HUES64 (cell line): ENCODE data around the gene COL5A1.

ENCODE experiments used
- H3K27ac ChIP-seq: 2 replicates; pipeline ENCODE4 v1.7.0; 2013; ENCODE audit warnings: low read depth, low read length, inconsistent platforms
- H3K27me3 ChIP-seq: 2 replicates; pipeline ENCODE4 v1.6.1; 2013; ENCODE audit warnings: mild to moderate bottlenecking, low read length; ENCODE audit not compliant: insufficient read depth
- H3K36me3 ChIP-seq: 2 replicates; pipeline ENCODE4 v1.6.1; 2013; ENCODE audit warnings: mild to moderate bottlenecking, low read length; ENCODE audit not compliant: insufficient read depth
- H3K4me1 ChIP-seq: 2 replicates; pipeline ENCODE4 v1.6.1; 2013; ENCODE audit warnings: mild to moderate bottlenecking, low read length, moderate library complexity; ENCODE audit not compliant: insufficient read depth
- H3K4me3 ChIP-seq: 2 replicates; pipeline ENCODE4 v1.5.1; 2013; ENCODE audit warnings: mild to moderate bottlenecking, low read length, moderate library complexity
- H3K9ac ChIP-seq: 2 replicates; pipeline ENCODE4 v1.6.1; 2013; ENCODE audit warnings: mild to moderate bottlenecking, low read depth, low read length
- H3K9me3 ChIP-seq: 2 replicates; pipeline ENCODE4 v1.6.1; 2013; ENCODE audit warnings: low read depth, low read length; ENCODE audit not compliant: insufficient read depth
- WGBS: fragments of 150-250, 120-280 bp; methylation state at CpG from one replicate; pipeline ENCODE4 v1.1.7; 2013; ENCODE audit warnings: missing lambda C conversion rate; 5-methylcytosine and 5-hydroxymethylcytosine counted together

COL5A1 gene

GRCh38 chr9:134887686-134888602 is 246.3 kb downstream of the COL5A1 start:
- Histone ChIP-seq H3K27ac (no peak overlapping the region), H3K36me3 (no peaks in the 10 kb centered on the region), H3K4me1 (no peaks in the 10 kb centered on the region), H3K9me3 (no peaks in the 10 kb centered on the region), H3K27me3 (no peaks in the 10 kb centered on the region), H3K4me3 (no peak overlapping the region), H3K9ac (no peak overlapping the region)
- WGBS, result 89% methylated on average over 27 of the region's 27 CpGs

GRCh38 chr9:134888603-134889190 is 247.1 kb downstream of the COL5A1 start:
- Histone ChIP-seq H3K4me3 (no peak overlapping the region), H3K27me3 (no peaks in the 10 kb centered on the region), H3K36me3 (no peaks in the 10 kb centered on the region), H3K27ac (no peak overlapping the region), H3K4me1 (no peaks in the 10 kb centered on the region), H3K9ac (no peak overlapping the region), H3K9me3 (no peaks in the 10 kb centered on the region)
- 93% methylated on average over 14 of the region's 14 CpGs for WGBS

- H3K4me1 ChIP-seq, result no peaks in the 10 kb centered on the region
- no peak overlapping the region for H3K4me3 ChIP-seq
- no peak overlapping the region for H3K27ac ChIP-seq
- no peaks in the 10 kb centered on the region for H3K36me3 ChIP-seq
- no peaks in the 10 kb centered on the region for H3K27me3 ChIP-seq
- 94% methylated on average over 10 of the region's 10 CpGs for WGBS
- peaks cover 4% of the 10 kb centered on the region for H3K9me3 ChIP-seq
- no peak overlapping the region for H3K9ac ChIP-seq
Observed at GRCh38 chr9:134889386-134890154, 248.0 kb downstream of the COL5A1 start.

GRCh38 chr9:134890155-134890495 is 248.5 kb downstream of the COL5A1 start:
- no peak overlapping the region for H3K4me3 ChIP-seq
- H3K27me3 ChIP-seq, result no peaks in the 10 kb centered on the region
- no peaks in the 10 kb centered on the region for H3K36me3 ChIP-seq
- WGBS, result 84% methylated on average over 5 of the region's 5 CpGs
- H3K27ac ChIP-seq, result no peak overlapping the region
- peaks cover 10% of the 10 kb centered on the region for H3K9me3 ChIP-seq
- H3K9ac ChIP-seq, result no peak overlapping the region
- H3K4me1 ChIP-seq, result no peaks in the 10 kb centered on the region

GRCh38 chr9:134891053-134891452 is 249.4 kb downstream of the COL5A1 start:
- peaks cover 13% of the 10 kb centered on the region for H3K9me3 ChIP-seq
- WGBS, result 95% methylated on average over 8 of the region's 8 CpGs
- H3K4me1 ChIP-seq, result no peaks in the 10 kb centered on the region

GRCh38 chr9:134891713-134892112 is 250.1 kb downstream of the COL5A1 start:
- 92% methylated on average over 5 of the region's 5 CpGs for WGBS
- Histone ChIP-seq H3K36me3 (no peaks in the 10 kb centered on the region), H3K4me3 (no peak overlapping the region), H3K4me1 (no peaks in the 10 kb centered on the region), H3K9ac (no peak overlapping the region), H3K9me3 (peaks cover 13% of the 10 kb centered on the region), H3K27me3 (no peaks in the 10 kb centered on the region), H3K27ac (no peak overlapping the region)

More at GRCh38 chr9:134891053-134891452, 249.4 kb downstream of the COL5A1 start:
- Histone ChIP-seq H3K4me3 (no peak overlapping the region), H3K36me3 (no peaks in the 10 kb centered on the region), H3K27ac (no peak overlapping the region), H3K27me3 (no peaks in the 10 kb centered on the region), H3K9ac (no peak overlapping the region)

- Histone ChIP-seq H3K9me3 (peaks cover 13% of the 10 kb centered on the region), H3K4me3 (no peak overlapping the region), H3K27me3 (no peaks in the 10 kb centered on the region), H3K27ac (no peak overlapping the region), H3K9ac (no peak overlapping the region), H3K4me1 (no peaks in the 10 kb centered on the region), H3K36me3 (no peaks in the 10 kb centered on the region)
- 94% methylated on average over 6 of the region's 6 CpGs for WGBS
Observed at GRCh38 chr9:134892221-134892620, 250.6 kb downstream of the COL5A1 start.

GRCh38 chr9:134892820-134893420 is 251.3 kb downstream of the COL5A1 start:
- 95% methylated on average over 7 of the region's 7 CpGs for WGBS
- no peaks in the 10 kb centered on the region for H3K4me1 ChIP-seq
- no peak overlapping the region for H3K4me3 ChIP-seq
- H3K9ac ChIP-seq, result no peak overlapping the region
- H3K36me3 ChIP-seq, result no peaks in the 10 kb centered on the region
- H3K9me3 ChIP-seq, result peaks cover 13% of the 10 kb centered on the region
- no peaks in the 10 kb centered on the region for H3K27me3 ChIP-seq
- H3K27ac ChIP-seq, result no peak overlapping the region
